Measurements from ENCODE around the gene GLYR1. TPM values are rescaled to one million over a fixed set of nuclear protein-coding genes. Genes with fewer than 3 reads are reported as not detected.

GLYR1 gene
- total RNA-seq, 4 donors from 2014 or later = 38.8 to 64.7 (median 41.5) TPM

DNA sequence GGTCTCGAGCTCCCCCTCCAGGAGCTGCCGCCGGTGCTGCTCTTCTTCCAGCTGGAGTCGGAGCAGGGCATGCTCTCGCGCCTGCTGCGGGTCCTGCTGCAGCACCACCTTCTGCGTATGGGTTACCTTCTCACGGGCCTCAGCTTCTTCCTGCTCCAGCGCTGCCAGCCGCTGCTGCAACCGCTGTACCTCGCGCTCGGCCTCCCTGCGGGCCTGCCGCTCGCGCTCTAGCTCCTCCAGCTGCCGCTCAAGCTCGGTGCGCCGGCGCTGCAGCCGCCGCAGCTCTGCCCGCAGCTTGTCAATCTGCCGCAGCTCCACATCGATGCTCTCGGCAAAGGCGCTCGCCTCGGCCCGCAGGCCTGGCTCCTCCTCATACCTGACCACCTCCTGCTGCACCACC is 37.1 kb upstream of the GLYR1 start:
- TF ChIP-seq, protein P1, sequence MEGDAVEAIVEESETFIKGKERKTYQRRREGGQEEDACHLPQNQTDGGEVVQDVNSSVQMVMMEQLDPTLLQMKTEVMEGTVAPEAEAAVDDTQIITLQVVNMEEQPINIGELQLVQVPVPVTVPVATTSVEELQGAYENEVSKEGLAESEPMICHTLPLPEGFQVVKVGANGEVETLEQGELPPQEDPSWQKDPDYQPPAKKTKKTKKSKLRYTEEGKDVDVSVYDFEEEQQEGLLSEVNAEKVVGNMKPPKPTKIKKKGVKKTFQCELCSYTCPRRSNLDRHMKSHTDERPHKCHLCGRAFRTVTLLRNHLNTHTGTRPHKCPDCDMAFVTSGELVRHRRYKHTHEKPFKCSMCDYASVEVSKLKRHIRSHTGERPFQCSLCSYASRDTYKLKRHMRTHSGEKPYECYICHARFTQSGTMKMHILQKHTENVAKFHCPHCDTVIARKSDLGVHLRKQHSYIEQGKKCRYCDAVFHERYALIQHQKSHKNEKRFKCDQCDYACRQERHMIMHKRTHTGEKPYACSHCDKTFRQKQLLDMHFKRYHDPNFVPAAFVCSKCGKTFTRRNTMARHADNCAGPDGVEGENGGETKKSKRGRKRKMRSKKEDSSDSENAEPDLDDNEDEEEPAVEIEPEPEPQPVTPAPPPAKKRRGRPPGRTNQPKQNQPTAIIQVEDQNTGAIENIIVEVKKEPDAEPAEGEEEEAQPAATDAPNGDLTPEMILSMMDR (IDR thresholded peaks at IDR 0.05; ENCODE audit: low read depth) = no peak

DNA sequence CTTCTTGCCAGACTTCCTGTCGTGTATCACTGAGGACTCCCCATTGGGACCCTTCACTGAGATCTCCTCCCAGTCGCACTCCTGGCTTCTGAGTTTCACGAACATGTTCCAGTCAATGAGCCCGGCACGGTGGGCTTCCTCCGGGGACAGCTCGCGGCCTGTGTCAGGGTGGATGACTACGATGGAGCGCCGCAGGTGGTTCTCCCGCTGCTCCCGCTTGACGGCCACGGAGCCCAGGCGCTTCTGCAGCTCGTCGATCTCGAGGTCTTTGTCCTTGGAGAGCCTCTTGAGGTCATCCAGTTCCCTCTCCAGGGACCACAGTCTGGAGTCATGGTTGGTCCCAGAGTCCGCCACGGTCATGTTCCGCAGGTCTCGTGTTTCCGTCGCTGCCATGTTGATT is 36.4 kb upstream of the GLYR1 start:
- TF ChIP-seq, protein P1 (IDR thresholded peaks at IDR 0.05; ENCODE audit: low read depth) = no peak

DNA sequence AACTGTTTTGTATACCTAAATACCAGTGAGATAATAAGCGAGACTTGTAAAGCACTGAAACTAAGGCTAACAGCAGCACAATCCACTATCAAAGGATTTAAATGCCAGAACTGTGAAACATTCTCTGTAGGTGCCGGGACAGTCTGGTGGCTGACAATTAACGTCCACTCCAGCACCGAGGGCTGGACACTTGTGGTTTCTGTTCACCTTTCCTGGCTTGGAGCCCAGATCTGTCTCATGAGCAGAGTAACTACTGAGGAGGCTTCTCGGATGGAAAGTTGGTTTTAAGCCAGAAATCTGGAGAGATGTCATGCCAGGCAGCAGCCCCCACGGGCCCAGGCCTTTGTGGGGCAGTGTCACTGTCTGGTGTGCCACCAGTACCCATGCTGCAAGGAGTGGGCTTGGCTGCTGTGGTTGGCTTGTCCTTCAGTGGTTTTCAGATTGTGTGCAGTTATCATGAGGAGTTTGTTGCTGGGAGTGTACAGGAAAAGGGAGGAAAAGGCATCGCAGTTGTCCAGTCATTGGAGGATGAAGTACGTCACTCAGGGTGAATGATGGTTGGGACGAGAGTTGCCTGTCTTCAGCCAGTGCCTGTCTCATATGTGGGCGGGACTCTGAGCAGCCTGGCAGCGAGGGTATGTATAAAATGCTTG is 35.7 kb upstream of the GLYR1 start:
- TF ChIP-seq, protein P1 (IDR thresholded peaks at IDR 0.05; ENCODE audit: low read depth) = no peak

DNA sequence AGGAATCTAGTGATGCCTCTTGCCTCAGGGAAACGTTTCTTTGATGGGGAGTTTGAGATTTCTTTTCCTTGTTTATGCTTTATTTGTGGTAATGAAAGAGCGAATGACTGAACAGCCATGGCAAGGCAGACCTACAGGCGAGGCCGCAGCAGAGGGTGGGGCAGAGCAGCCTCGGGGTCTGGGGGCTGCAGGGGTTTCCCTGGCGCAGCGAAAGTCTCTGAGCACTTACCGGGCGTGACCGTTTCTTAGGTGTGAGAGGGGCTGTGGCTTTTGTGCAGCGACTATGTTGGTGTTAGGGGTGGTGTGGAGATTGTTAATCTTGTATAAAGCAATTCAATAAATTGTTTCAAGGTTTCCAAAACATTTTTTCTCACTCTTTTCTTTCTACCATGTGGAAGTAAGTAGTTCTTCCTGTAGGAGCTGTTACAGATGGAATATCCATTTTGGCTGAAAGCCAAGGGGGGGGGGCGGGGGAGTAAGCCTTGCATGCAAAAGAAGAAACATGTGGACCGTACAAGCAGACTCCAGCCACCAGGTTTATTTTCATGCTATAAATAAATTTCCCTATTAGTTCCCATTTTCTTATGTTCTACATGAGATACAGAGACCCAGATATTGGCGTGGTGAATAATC is 35.0 kb upstream of the GLYR1 start:
- TF ChIP-seq, protein P1 (IDR thresholded peaks at IDR 0.05; ENCODE audit: low read depth) = no peak

DNA sequence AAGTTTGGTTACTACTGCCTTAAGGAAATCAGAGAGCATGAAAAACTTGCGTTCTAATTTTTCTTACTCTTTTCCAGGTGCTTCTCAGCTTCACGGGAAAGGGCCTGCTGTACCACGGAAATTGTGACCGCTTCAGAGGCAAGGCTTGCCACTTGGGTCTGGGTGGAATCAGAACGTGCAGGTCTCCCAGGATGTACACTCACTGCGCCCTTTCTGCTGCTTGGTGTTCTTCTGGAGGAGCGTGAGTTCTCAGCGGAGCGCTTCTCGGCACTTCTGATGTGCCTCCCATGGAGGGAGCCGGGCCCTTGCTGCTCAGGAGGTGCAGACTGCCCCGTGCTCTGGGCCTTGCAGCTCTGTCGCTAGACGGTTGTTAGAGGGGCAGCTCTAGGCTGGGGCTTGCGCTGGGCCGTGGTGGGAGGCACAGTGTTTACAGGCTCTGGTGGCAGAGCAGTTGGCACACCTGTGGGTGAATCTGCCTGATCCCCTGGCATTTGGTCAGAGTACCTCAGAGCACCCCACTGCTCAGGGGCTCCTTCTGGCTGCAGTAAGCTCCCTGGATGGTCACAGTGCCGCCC is 33.0 kb upstream of the GLYR1 start:
- TF ChIP-seq, protein P1 (IDR thresholded peaks at IDR 0.05; ENCODE audit: low read depth) = no peak

DNA sequence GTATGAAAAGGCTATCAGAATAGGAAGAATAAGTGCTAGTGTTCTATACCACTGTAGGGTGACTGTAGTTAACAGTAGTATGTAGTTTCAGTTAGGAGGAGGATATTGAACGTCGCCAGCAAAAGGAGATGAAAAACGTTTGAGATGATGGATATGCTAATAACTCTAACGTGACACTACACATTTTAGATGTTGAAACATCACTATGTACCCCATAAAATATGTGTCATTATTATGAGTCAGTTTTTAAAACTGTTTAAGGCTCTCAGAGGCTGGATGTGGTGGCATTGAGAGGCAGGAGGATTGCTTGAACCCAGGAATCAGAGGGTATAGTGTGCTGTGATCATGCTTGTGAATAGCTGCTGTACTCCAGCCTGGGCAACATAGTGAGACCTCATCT is 32.0 kb upstream of the GLYR1 start:
- TF ChIP-seq, protein P1 (IDR thresholded peaks at IDR 0.05; ENCODE audit: low read depth) = no peak

DNA sequence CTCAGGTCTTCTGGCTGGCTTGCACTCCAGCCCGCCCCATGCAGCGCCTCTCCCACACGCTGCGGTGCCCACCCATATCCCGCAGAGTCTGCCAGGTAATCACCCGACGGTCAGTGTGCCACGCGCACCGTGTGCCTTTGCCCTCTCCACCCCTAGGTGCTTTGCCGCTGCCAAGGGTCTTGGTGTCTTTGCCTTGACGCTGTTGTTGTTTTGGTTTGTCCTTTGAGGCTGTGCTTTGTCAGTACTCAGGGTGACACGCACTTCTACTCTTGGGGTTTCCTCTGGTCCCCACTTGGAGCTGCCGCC is 30.2 kb upstream of the GLYR1 start:
- TF ChIP-seq, protein P1 (IDR thresholded peaks at IDR 0.05; ENCODE audit: low read depth) = no peak

All from subcutaneous adipose tissue (tissue), 4 donors.